NT2/D1 (cell line): ENCODE data around the gene STXBP6.

Experiments used
- DNase-seq: peaks from one replicate; pipeline ENCODE4 v3.0.0-alpha.2; 2011; ENCODE audit warnings: low read depth, low spot score
- H3K27me3 ChIP-seq: 2 replicates; pipeline ENCODE4 v1.6.0; 2011; ENCODE audit warnings: mild to moderate bottlenecking; ENCODE audit not compliant: insufficient read length, insufficient read depth
- H3K36me3 ChIP-seq: 2 replicates; pipeline ENCODE4 v1.6.1; 2011; ENCODE audit warnings: mild to moderate bottlenecking, low read length, mixed read lengths; ENCODE audit not compliant: insufficient read depth, insufficient read length
- H3K4me1 ChIP-seq: 2 replicates; pipeline ENCODE4 v1.5.1; 2011; ENCODE audit not compliant: insufficient read depth, insufficient read length
- H3K4me3 ChIP-seq: 2 replicates; pipeline ENCODE4 v1.5.1; 2011; ENCODE audit warnings: low read depth; ENCODE audit not compliant: insufficient read length
- H3K9ac ChIP-seq: 2 replicates; pipeline ENCODE4 v1.6.0; 2011; ENCODE audit warnings: low read depth; ENCODE audit not compliant: insufficient read length
- H3K9me3 ChIP-seq: 2 replicates; pipeline ENCODE4 v1.5.1; 2011; ENCODE audit warnings: mild to moderate bottlenecking, low read length; ENCODE audit not compliant: insufficient read depth
- SUZ12 ChIP-seq: IDR thresholded peaks from 2 replicates; pipeline ENCODE4 v1.6.1; 2011; ENCODE audit not compliant: insufficient read length, insufficient read depth; ENCODE audit errors: extremely low read depth
- YY1 ChIP-seq: IDR thresholded peaks from 2 replicates; pipeline ENCODE4 v1.6.1; 2011; ENCODE audit not compliant: insufficient read length, insufficient read depth
- ZNF274 ChIP-seq: IDR thresholded peaks from 2 replicates; pipeline ENCODE4 v1.6.1; 2011; ENCODE audit warnings: mild to moderate bottlenecking, low read depth, low read length

Gene STXBP6

GRCh38 chr14:24879661-24880386 is 170.1 kb downstream of the STXBP6 start:
- H3K4me1 ChIP-seq = no peaks in the 10 kb centered on the region
- TF ChIP-seq YY1 = no peak
- DNase-seq = no peak

DNA sequence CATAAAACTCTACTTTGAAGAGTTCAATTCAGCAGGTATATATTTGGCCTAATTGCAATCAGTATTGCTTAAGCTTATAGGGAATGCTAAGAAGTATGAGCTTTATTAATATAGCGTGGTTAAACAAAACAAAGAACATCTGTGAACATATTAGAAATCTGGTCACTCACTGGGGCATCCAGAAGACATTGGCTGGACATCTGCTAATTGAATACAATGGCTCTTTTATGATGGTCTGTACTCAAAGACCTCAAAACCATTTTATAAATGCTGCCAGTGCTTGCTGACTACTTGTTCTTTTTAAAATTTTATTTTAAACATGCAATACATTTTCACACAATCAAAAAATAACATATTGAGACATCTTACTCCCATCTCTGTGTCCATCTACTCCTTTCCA is 173.0 kb downstream of the STXBP6 start:
- no peaks in the 10 kb centered on the region for H3K36me3 ChIP-seq
- no peak for DNase-seq
- H3K4me1 ChIP-seq = no peaks in the 10 kb centered on the region

More at GRCh38 chr14:24879661-24880386, 170.1 kb downstream of the STXBP6 start:
- Histone ChIP-seq H3K27me3 (no peaks in the 10 kb centered on the region), H3K36me3 (no peaks in the 10 kb centered on the region), H3K4me3 (no peak overlapping the region), H3K9me3 (no peaks in the 10 kb centered on the region), H3K9ac (no peak overlapping the region)

GRCh38 chr14:24875991-24876878 is 173.7 kb downstream of the STXBP6 start:
- no peak overlapping the region for H3K4me3 ChIP-seq
- no peak for DNase-seq

More for the DNA sequence above, 173.0 kb downstream of the STXBP6 start:
- Histone ChIP-seq H3K9ac (no peak overlapping the region), H3K9me3 (no peaks in the 10 kb centered on the region), H3K4me3 (no peak overlapping the region), H3K27me3 (no peaks in the 10 kb centered on the region)
- TF ChIP-seq ZNF274 = no peak
- TF ChIP-seq YY1 = no peak
- no peak for TF ChIP-seq SUZ12

DNA sequence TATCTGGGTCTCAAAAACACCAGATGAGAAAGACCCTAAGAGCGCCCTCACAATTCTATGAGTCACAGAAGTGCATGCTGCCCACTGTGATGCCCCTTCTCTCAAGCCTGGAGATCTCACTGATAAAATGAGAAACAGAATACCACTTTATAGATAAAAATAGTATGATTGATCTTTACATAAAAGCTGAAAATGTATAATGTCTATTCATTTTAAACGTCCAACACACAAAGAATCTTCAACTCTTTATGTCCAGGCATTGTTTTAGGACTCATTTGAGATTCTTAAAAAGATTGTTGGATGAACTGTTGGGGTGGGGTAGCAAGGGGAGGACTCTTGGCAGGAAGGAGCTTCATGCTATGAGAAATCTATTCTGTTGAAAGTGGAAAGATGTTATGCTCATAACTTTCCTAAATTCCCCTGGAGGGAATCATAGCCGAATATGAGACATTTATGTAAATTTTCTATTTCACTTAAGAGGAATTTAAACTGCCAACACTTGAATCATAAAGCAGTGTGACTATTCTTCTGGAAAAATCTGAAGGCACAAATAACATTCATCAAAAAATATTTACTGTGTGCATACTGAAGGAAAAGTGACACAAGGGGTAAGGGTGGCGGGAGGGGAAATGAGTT is 174.6 kb downstream of the STXBP6 start:
- Histone ChIP-seq H3K9me3 (no peaks in the 10 kb centered on the region), H3K4me1 (no peaks in the 10 kb centered on the region), H3K27me3 (no peaks in the 10 kb centered on the region), H3K36me3 (no peaks in the 10 kb centered on the region), H3K4me3 (no peak overlapping the region), H3K9ac (no peak overlapping the region)
- no peak for TF ChIP-seq YY1
- no peak for TF ChIP-seq ZNF274
- TF ChIP-seq SUZ12 = no peak
- DNase-seq = no peak

More at GRCh38 chr14:24875991-24876878, 173.7 kb downstream of the STXBP6 start:
- Histone ChIP-seq H3K4me1 (no peaks in the 10 kb centered on the region), H3K9me3 (no peaks in the 10 kb centered on the region), H3K36me3 (no peaks in the 10 kb centered on the region), H3K27me3 (no peaks in the 10 kb centered on the region), H3K9ac (no peak overlapping the region)
- TF ChIP-seq YY1 (no peak), SUZ12 (no peak), ZNF274 (no peak)

DNA sequence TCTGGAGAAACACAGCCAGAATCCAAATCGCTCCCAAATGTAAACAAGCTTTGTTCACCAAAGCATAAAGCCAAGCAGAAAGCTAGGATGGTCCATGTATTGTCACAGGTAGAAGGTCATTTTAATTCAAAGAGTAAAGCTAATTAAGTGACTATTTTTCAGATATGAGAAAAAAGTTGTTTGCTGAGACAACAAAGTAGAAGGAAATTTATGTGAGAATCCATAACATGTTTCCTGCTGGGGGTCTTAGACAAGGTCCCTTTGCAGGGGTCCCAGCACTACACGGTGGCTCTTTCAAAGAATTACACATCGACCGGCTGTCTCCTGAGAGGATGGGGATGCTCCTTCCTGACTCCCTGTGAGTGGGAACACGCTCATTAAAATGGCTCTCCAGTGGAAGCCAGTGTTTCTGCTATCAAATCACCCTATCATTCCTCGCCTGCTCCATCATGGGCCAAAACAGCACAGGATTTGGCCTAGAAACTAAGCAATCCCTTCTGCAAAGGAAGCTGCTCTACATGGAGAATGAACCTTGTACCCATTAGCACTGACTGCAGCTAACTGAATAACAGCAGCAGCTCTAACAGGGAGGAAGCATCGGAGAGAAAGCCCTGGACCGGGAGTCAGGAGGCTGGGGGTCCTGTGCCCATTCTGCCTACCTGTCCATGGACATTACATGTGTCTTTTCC is 175.3 kb downstream of the STXBP6 start:
- TF ChIP-seq ZNF274 (no peak), SUZ12 (no peak), YY1 (no peak)
- Histone ChIP-seq H3K9ac (no peak overlapping the region), H3K4me1 (no peaks in the 10 kb centered on the region)

GRCh38 chr14:24873551-24873950 is 176.4 kb downstream of the STXBP6 start:
- TF ChIP-seq SUZ12 (no peak), YY1 (no peak), ZNF274 (no peak)
- Histone ChIP-seq H3K36me3 (no peaks in the 10 kb centered on the region), H3K9ac (no peak overlapping the region), H3K9me3 (no peaks in the 10 kb centered on the region), H3K27me3 (no peaks in the 10 kb centered on the region), H3K4me1 (no peaks in the 10 kb centered on the region), H3K4me3 (no peak overlapping the region)
- DNase-seq = no peak

More for the DNA sequence above, 175.3 kb downstream of the STXBP6 start:
- Histone ChIP-seq H3K4me3 (no peak overlapping the region), H3K27me3 (no peaks in the 10 kb centered on the region), H3K9me3 (no peaks in the 10 kb centered on the region), H3K36me3 (no peaks in the 10 kb centered on the region)
- DNase-seq = no peak
